ENCODE measurements around the gene CYSRT1. TPM values are rescaled to one million over a fixed set of nuclear protein-coding genes. Genes with fewer than 3 reads are reported as not detected.

CYSRT1 gene
- total RNA-seq, 1 donor: 0.36 TPM

- no peak overlapping the region for H3K4me3 ChIP-seq (ENCODE audit: low read depth, low read length)
- TF ChIP-seq, protein P1, sequence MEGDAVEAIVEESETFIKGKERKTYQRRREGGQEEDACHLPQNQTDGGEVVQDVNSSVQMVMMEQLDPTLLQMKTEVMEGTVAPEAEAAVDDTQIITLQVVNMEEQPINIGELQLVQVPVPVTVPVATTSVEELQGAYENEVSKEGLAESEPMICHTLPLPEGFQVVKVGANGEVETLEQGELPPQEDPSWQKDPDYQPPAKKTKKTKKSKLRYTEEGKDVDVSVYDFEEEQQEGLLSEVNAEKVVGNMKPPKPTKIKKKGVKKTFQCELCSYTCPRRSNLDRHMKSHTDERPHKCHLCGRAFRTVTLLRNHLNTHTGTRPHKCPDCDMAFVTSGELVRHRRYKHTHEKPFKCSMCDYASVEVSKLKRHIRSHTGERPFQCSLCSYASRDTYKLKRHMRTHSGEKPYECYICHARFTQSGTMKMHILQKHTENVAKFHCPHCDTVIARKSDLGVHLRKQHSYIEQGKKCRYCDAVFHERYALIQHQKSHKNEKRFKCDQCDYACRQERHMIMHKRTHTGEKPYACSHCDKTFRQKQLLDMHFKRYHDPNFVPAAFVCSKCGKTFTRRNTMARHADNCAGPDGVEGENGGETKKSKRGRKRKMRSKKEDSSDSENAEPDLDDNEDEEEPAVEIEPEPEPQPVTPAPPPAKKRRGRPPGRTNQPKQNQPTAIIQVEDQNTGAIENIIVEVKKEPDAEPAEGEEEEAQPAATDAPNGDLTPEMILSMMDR (IDR thresholded peaks at IDR 0.05; ENCODE audit: insufficient read depth, low read length): no peak
- no peak for DNase-seq (ENCODE audit: low read depth)
Measured at GRCh38 chr9:137247916-137248175, 22.9 kb downstream of the CYSRT1 start.

DNA sequence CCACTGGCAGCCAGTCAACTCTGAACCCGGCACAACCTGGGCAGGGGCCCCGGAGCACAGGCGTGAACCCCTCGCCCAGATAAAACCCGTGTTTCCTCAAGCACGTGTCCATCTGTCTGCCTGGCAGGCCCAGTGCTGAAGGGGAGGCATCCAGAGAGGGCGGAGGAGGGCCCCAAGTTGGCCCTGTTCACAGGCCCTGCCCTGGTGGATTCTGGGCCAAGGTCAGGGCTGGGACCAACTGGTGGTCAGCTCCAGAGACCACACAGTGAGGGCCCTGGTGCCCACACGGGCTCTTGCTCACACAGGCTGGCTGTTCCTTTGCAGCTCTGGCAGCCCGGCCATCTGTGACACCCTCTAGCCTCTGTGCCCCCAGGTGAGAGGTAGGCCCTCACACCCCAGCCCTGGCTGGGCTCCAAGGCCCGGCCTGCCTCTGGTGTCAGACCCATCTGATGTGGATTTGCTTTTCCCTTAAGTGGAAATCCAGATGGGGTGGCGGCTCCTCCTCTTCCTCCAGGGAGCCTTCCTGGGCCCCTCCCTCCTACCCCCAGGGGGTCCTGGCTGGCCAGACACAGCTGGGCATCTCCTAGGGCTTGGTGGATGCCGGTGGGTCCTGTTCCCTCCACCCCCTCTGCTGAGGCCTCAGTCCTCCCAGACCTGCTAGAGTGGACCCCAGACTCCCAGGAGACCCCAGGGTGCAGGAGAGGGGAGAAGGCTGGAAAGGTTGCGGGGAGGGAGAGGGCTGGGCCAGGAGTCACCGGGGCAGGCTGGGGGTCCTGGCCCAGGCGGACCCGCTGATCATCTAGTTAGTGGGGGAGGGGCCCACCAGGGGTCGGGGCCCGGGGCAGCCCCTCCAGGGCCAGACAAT is 25.6 kb downstream of the CYSRT1 start:
- no peak for DNase-seq (ENCODE audit: low read depth)
- TF ChIP-seq, protein P1 (IDR thresholded peaks at IDR 0.05; ENCODE audit: insufficient read depth, low read length): no peak
- no peak overlapping the region for H3K4me3 ChIP-seq (ENCODE audit: low read depth, low read length)

DNA sequence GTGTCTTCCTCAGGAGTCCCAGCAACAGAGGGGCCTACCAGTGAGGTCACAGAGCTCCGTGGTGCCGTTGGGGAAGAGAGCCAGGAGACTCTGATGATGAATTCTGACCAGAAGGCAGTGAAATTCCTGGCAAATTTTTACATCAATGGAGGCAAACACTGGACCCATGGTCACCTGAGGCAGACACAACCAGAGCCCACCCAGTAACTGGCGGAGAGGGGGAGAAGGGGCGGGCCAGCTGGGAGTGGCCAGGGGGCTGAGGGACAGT is 26.2 kb downstream of the CYSRT1 start, which contains the start of gene STPG3:
TSS of gene STPG3 (plus strand) at position 93 of the 268 bp plus-strand sequence. CDS start at position 94, 1 bp downstream.
- TF ChIP-seq, protein P1 (IDR thresholded peaks at IDR 0.05; ENCODE audit: insufficient read depth, low read length): no peak
- H3K4me3 ChIP-seq (ENCODE audit: low read depth, low read length): no peak within 1 kb of the TSS
- DNase-seq (ENCODE audit: low read depth): no peak

- DNase-seq (ENCODE audit: low read depth): no peak
- TF ChIP-seq, protein P1 (IDR thresholded peaks at IDR 0.05; ENCODE audit: insufficient read depth, low read length): no peak
- H3K4me3 ChIP-seq (ENCODE audit: low read depth, low read length): no peak overlapping the region
Measured at GRCh38 chr9:137251490-137252268, 26.7 kb downstream of the CYSRT1 start.

GRCh38 chr9:137252555-137253506 is 27.9 kb downstream of the CYSRT1 start:
- no peak for DNase-seq (ENCODE audit: low read depth)
- TF ChIP-seq, protein P1 (IDR thresholded peaks at IDR 0.05; ENCODE audit: insufficient read depth, low read length): no peak

More at GRCh38 chr9:137252555-137253506, 27.9 kb downstream of the CYSRT1 start:
- no peak overlapping the region for H3K4me3 ChIP-seq (ENCODE audit: low read depth, low read length)
